Fibroblast of lung (primary cell): ENCODE data around the gene GMCL1. TPM values are rescaled to one million over a fixed set of nuclear protein-coding genes. Genes with fewer than 3 reads are reported as not detected.
A peak's percentile ranks its signal among the peaks of the same experiment; 100 is the strongest.

Source experiments
- DNase-seq, 2 donors: peaks; one replicate each; pipeline versions ENCODE4 v3.0.0 to v3.0.0-alpha.2; 2010; ENCODE audit warnings: low read depth in 2 of 2
- H2AFZ ChIP-seq: 2 replicates; pipeline ENCODE4 v1.5.1; 2012; ENCODE audit warnings: low read length, control low read depth, inconsistent platforms
- H3K27ac ChIP-seq: 2 replicates; pipeline ENCODE4 v1.5.1; 2011; ENCODE audit warnings: low read length, control low read depth; ENCODE audit not compliant: insufficient read depth
- H3K27me3 ChIP-seq: 2 replicates; pipeline ENCODE4 v1.5.1; 2011; ENCODE audit warnings: mild to moderate bottlenecking, low read length; ENCODE audit not compliant: control insufficient read depth, insufficient read depth
- H3K36me3 ChIP-seq: 2 replicates; pipeline ENCODE4 v1.5.1; 2011; ENCODE audit warnings: low read length; ENCODE audit not compliant: control insufficient read depth, insufficient read depth
- H3K4me1 ChIP-seq: 2 replicates; pipeline ENCODE4 v1.5.1; 2011; ENCODE audit warnings: low read length; ENCODE audit not compliant: control insufficient read depth, insufficient read depth; ENCODE audit errors: extremely low read depth
- H3K4me2 ChIP-seq: 2 replicates; pipeline ENCODE4 v1.5.1; 2011; ENCODE audit warnings: low read length, control low read depth; ENCODE audit not compliant: insufficient read depth; ENCODE audit errors: extremely low read depth
- H3K4me3 ChIP-seq, 4 experiments: fragments of 200-600 bp in 1 of 4; sonication (generic) in 1 of 4; replicated peaks in 1 of 4; 2 replicates each; pipeline ENCODE4 v1.5.1; 2011 to 2016; ENCODE audit warnings: low read length in 4 of 4, low read depth in 3 of 4, mild to moderate bottlenecking in 3 of 4, control low read depth in 2 of 4, inconsistent platforms in 1 of 4, mixed read lengths in 1 of 4; ENCODE audit not compliant: insufficient read depth in 1 of 4; ENCODE audit errors: control extremely low read depth in 1 of 4
- H3K79me2 ChIP-seq: 2 replicates; pipeline ENCODE4 v1.5.1; 2012; ENCODE audit warnings: mild to moderate bottlenecking, low read length, inconsistent platforms; ENCODE audit not compliant: control insufficient read depth, insufficient read depth
- H3K9ac ChIP-seq: 2 replicates; pipeline ENCODE4 v1.5.1; 2011; ENCODE audit warnings: mild to moderate bottlenecking, low read length, control low read depth; ENCODE audit not compliant: insufficient read depth
- H3K9me3 ChIP-seq: 2 replicates; pipeline ENCODE4 v1.5.1; 2012; ENCODE audit warnings: low read depth, low read length; ENCODE audit not compliant: control insufficient read depth, insufficient read depth
- H4K20me1 ChIP-seq: 2 replicates; pipeline ENCODE4 v1.5.1; 2011; ENCODE audit warnings: low read length; ENCODE audit not compliant: control insufficient read depth, insufficient read depth; ENCODE audit errors: extremely low read depth
- EZH2 ChIP-seq: IDR thresholded peaks from 2 replicates; pipeline ENCODE4 v1.5.1; 2012; ENCODE audit warnings: low read length, control low read depth, mild to moderate bottlenecking; ENCODE audit errors: missing control alignments
- polyA plus RNA-seq, 2 donors: library from polyadenylated mRNA; depleted of rRNA in 1 of 2; stranded (reverse) in 1 of 2; unstranded in 1 of 2; fragments of >200 nt; gene quantifications; 2 replicates each; pipeline ENCODE4 v1.2.1, GENCODE V29; 2011 to 2012; ENCODE audit warnings: missing spikeins in 1 of 2
- total RNA-seq: library from RNA; depleted of rRNA; stranded (reverse); fragments of >200 nt; gene quantifications from 2 replicates; pipeline ENCODE4 v1.2.1, GENCODE V29; 2014
- TF ChIP-seq, protein P1 (sequence below), 2 donors: IDR thresholded peaks in 1 of 2; conservative IDR thresholded peaks in 1 of 2; 1 replicate in 1 of 2; 2 replicates in 1 of 2; pipeline ENCODE4 v1.5.1; 2011 to 2012; ENCODE audit warnings: low read length in 2 of 2, control low read depth in 1 of 2, inconsistent platforms in 1 of 2, low read depth in 1 of 2, mild to moderate bottlenecking in 1 of 2

Gene GMCL1
- total and polyA plus RNA-seq, 2 donors (not counting 1 experiment from before 2014, with no cell fraction given), result 9.1 to 12.4 TPM

GRCh38 chr2:69914950-69915945, 85.8 kb downstream of the GMCL1 start, which contains the start of gene MXD1:
TSS of gene MXD1 (plus strand) at chr2:69915109. CDS start at chr2:69915331, 222 bp downstream.
- H3K36me3 ChIP-seq, result peaks cover 2% of the 10 kb centered on the region
- DNase-seq, result no peak
- H3K27me3 ChIP-seq, result no peaks in the 10 kb centered on the region
- TF ChIP-seq EZH2, result no peak
- TF ChIP-seq, protein P1, sequence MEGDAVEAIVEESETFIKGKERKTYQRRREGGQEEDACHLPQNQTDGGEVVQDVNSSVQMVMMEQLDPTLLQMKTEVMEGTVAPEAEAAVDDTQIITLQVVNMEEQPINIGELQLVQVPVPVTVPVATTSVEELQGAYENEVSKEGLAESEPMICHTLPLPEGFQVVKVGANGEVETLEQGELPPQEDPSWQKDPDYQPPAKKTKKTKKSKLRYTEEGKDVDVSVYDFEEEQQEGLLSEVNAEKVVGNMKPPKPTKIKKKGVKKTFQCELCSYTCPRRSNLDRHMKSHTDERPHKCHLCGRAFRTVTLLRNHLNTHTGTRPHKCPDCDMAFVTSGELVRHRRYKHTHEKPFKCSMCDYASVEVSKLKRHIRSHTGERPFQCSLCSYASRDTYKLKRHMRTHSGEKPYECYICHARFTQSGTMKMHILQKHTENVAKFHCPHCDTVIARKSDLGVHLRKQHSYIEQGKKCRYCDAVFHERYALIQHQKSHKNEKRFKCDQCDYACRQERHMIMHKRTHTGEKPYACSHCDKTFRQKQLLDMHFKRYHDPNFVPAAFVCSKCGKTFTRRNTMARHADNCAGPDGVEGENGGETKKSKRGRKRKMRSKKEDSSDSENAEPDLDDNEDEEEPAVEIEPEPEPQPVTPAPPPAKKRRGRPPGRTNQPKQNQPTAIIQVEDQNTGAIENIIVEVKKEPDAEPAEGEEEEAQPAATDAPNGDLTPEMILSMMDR (conservative IDR thresholded peaks at IDR 0.05 in 1 of 2, IDR thresholded peaks at IDR 0.05 in 1 of 2; ENCODE audit: low read depth in 1 of 2, low read length in 2 of 2), result no peak
- peak within 1 kb of the TSS; percentile 83 for H3K4me2 ChIP-seq
- peak within 1 kb of the TSS; percentile 45 for H2AFZ ChIP-seq
- H3K4me1 ChIP-seq, result peaks cover 5% of the 10 kb centered on the region
- H3K79me2 ChIP-seq, result no peaks in the 10 kb centered on the region
- H3K4me3 ChIP-seq, result peak within 1 kb of the TSS; percentile 71 to 85 (median 81)
- no peaks in the 10 kb centered on the region for H4K20me1 ChIP-seq
- no peaks in the 10 kb centered on the region for H3K9me3 ChIP-seq
- peak within 1 kb of the TSS; percentile 91 for H3K9ac ChIP-seq
- peak within 1 kb of the TSS; percentile 92 for H3K27ac ChIP-seq

GRCh38 chr2:69916106-69916505, 86.6 kb downstream of the GMCL1 start:
- DNase-seq, result no peak
- Histone ChIP-seq H3K9ac (no peak overlapping the region), H3K9me3 (no peaks in the 10 kb centered on the region), H3K4me1 (peaks cover 5% of the 10 kb centered on the region), H3K4me3 (peak overlapping the region; percentile 71 to 85 (median 81)), H2AFZ (no peak overlapping the region), H3K27ac (no peak overlapping the region), H4K20me1 (no peaks in the 10 kb centered on the region), H3K4me2 (peak overlapping the region; percentile 83), H3K27me3 (no peaks in the 10 kb centered on the region), H3K36me3 (peaks cover 2% of the 10 kb centered on the region), H3K79me2 (no peaks in the 10 kb centered on the region)
- TF ChIP-seq EZH2, result no peak
- TF ChIP-seq, protein P1 (conservative IDR thresholded peaks at IDR 0.05 in 1 of 2, IDR thresholded peaks at IDR 0.05 in 1 of 2; ENCODE audit: low read depth in 1 of 2, low read length in 2 of 2), result no peak

DNA sequence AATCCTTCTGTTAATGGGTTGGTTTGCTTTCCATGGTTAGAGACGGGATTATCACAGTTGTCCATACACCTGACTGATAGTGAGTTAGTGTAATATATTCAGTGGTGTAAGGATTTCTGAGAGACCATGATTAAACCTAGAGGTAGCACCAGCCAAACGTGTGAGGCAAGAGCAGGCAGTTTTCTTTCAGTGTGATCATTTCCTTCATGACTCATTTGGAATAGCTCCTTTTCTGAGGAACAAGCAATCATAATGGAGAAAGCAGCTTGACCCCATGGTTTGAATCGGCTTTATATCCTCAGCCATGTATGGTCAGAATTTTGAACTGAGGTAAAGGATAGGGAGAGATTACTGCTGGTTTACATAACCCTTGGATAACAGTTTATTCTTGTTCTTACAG, 88.4 kb downstream of the GMCL1 start:
- peak overlapping the region; percentile 60 for H2AFZ ChIP-seq
- no peak overlapping the region for H3K9ac ChIP-seq
- H3K4me3 ChIP-seq, result peak overlapping the region in 1 of 4 experiments; percentile 81
- no peaks in the 10 kb centered on the region for H4K20me1 ChIP-seq
- peaks cover 2% of the 10 kb centered on the region for H3K36me3 ChIP-seq
- DNase-seq, result peak; percentile 88 to 90
- peak overlapping the region; percentile 46 for H3K27ac ChIP-seq
- H3K4me2 ChIP-seq, result peak overlapping the region; percentile 44
- no peaks in the 10 kb centered on the region for H3K9me3 ChIP-seq
- no peaks in the 10 kb centered on the region for H3K79me2 ChIP-seq
- no peaks in the 10 kb centered on the region for H3K27me3 ChIP-seq
- TF ChIP-seq EZH2, result no peak
- TF ChIP-seq, protein P1 (conservative IDR thresholded peaks at IDR 0.05 in 1 of 2, IDR thresholded peaks at IDR 0.05 in 1 of 2; ENCODE audit: low read depth in 1 of 2, low read length in 2 of 2), result no peak
- peaks cover 5% of the 10 kb centered on the region for H3K4me1 ChIP-seq
